Psoas muscle (tissue), 8 donors: ENCODE measurements around the gene EEF2K. TPM values are rescaled to one million over a fixed set of nuclear protein-coding genes. Genes with fewer than 3 reads are reported as not detected.

Source experiments
- ATAC-seq, 4 donors: fragments of 200-7000 bp; cut with Tn5 transposase; one replicate each; pipeline ENCODE4 v1.9.1; 2020; ENCODE audit warnings: moderate library complexity in 3 of 4, mild to moderate bottlenecking in 2 of 4
- DNase-seq, 2 donors: peaks; one replicate each; pipeline ENCODE4 v3.0.0-alpha.2; 2020
- H3K27ac ChIP-seq: fragments of 200-600 bp; one replicate; pipeline ENCODE4 v1.8.0; 2022
- H3K27me3 ChIP-seq, 3 donors: fragments of 200-600 bp in 1 of 3; one replicate each; pipeline versions ENCODE4 v1.6.1 to v1.8.0; 2013 to 2022; ENCODE audit warnings: low read length in 2 of 3, mild to moderate bottlenecking in 2 of 3, moderate library complexity in 1 of 3; ENCODE audit not compliant: insufficient read depth in 3 of 3
- H3K36me3 ChIP-seq, 2 donors: fragments of 200-600 bp in 1 of 2; one replicate each; pipeline versions ENCODE4 v1.6.1 to v1.8.0; 2013 to 2022; ENCODE audit warnings: low read depth in 1 of 2, mild to moderate bottlenecking in 1 of 2, moderate library complexity in 1 of 2; ENCODE audit not compliant: insufficient read depth in 1 of 2
- H3K4me1 ChIP-seq: fragments of 200-600 bp; one replicate; pipeline ENCODE4 v1.8.0; 2022
- H3K4me3 ChIP-seq: fragments of 200-600 bp; one replicate; pipeline ENCODE4 v1.8.0; 2022; ENCODE audit warnings: mild to moderate bottlenecking
- H3K9me3 ChIP-seq: fragments of 200-600 bp; one replicate; pipeline ENCODE4 v1.8.0; 2022
- WGBS, 3 donors: extraction: QIAGEN DNeasy Blood & Tissue Kit; methylation state at CpG; one replicate each; pipeline versions ENCODE4 v1.1.6 to v1.1.7; 2013; 5-methylcytosine and 5-hydroxymethylcytosine counted together
- intact Hi-C, 2 donors: fragments of 100-400 bp; cut with DNase I; formaldehyde crosslinking; loops; one replicate each; pipeline versions ENCODE4 v1.11.0 to v1.14.2; 2022
- polyA plus RNA-seq, 3 donors: library from polyadenylated mRNA; stranded (reverse); fragments of 200-250 nt; gene quantifications; one replicate each; pipeline ENCODE4 v1.2.3, GENCODE V29; 2013
- total RNA-seq, 4 donors: library from RNA; stranded (reverse); fragmentation: NEBNext Ultra II Directional in 2 of 4; extraction: Animal tissue kit (Norgen Biotek cat#: 25700) in 2 of 4; gene quantifications; one replicate each; pipeline versions ENCODE4 v1.2.1 to v1.2.4, GENCODE V29; 2021 to 2023
- TF ChIP-seq, protein P1 (sequence below): fragments of 200-600 bp; IDR thresholded peaks from one replicate; pipeline ENCODE4 v1.8.0; 2022; ENCODE audit warnings: antibody characterized with exemption
- donor health status: healthy with polysubstance abuse.
- donor health status: DM: no; HTN: no; CAD: no; lungs with moderate emphysema.
- donor health status: Bipolar disorder and iron deficiency.
- donor health status: healthy.
- donor health status: DM: yes; HTN: yes; CAD: no.
- donor health status: DM: no; HTN: no; CAD: no.
- donor health status: DM: no; HTN: no; CAD: no.
- donor health status: DM: yes; HTN: yes; CAD: no.

EEF2K gene
- total and polyA plus RNA-seq, 7 donors, result 13.0 to 47.0 (median 29.4) TPM

DNA sequence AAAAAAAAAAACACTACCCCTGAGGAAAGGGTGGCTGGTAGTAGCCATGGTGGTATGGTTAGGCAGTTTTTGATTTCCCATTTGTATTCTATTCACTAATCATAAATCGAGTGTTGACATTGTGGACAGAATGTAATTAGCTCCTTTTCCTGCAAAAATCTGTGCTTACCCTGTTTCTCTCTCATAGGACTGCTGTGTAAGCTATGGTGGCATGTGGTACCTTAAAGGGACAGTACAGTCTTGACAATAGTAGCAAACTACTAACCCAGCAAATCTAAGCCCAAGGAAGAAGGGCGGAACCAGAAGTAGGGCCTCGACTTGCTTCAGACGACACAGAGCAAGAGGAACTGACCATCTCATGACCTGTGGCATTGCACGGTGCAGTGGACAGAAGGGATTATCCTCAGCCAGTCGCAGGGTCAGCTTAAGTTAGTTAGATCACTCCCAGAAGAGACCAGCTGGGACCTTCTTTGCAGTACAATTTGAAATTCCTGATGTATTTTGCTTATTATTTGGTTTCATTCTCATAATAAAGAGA lies 127.4 kb downstream of the EEF2K start:
- TF ChIP-seq, protein P1, sequence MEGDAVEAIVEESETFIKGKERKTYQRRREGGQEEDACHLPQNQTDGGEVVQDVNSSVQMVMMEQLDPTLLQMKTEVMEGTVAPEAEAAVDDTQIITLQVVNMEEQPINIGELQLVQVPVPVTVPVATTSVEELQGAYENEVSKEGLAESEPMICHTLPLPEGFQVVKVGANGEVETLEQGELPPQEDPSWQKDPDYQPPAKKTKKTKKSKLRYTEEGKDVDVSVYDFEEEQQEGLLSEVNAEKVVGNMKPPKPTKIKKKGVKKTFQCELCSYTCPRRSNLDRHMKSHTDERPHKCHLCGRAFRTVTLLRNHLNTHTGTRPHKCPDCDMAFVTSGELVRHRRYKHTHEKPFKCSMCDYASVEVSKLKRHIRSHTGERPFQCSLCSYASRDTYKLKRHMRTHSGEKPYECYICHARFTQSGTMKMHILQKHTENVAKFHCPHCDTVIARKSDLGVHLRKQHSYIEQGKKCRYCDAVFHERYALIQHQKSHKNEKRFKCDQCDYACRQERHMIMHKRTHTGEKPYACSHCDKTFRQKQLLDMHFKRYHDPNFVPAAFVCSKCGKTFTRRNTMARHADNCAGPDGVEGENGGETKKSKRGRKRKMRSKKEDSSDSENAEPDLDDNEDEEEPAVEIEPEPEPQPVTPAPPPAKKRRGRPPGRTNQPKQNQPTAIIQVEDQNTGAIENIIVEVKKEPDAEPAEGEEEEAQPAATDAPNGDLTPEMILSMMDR, result no peak
- Histone ChIP-seq H3K36me3 (peaks cover 20 to 76% of the 10 kb centered on the region in 2 donors), H3K9me3 (peaks cover 11% of the 10 kb centered on the region), H3K27me3 (no peaks in the 10 kb centered on the region), H3K27ac (no peak overlapping the region), H3K4me1 (no peaks in the 10 kb centered on the region), H3K4me3 (no peak overlapping the region)
- WGBS, 3 donors, result 71 to 88% (median 76%) methylated on average over 6 of the region's 6 CpGs
- intact Hi-C loops, result no loop called here
- DNase-seq (no peak), ATAC-seq (peak in 2 of 4 donors; percentile 17 to 34)

- Histone ChIP-seq H3K36me3 (peaks cover 20 to 55% of the 10 kb centered on the region in 2 donors), H3K4me3 (no peak overlapping the region), H3K9me3 (peaks cover 15% of the 10 kb centered on the region), H3K27ac (no peak overlapping the region), H3K27me3 (no peaks in the 10 kb centered on the region), H3K4me1 (no peaks in the 10 kb centered on the region)
- peak in 3 of 4 donors; percentile 9 to 44 (median 27) for ATAC-seq
- 94 to 98% (median 95%) methylated on average over 3 of the region's 3 CpGs for WGBS, 3 donors
- intact Hi-C loops, result no loop called here
- TF ChIP-seq, protein P1, result no peak
- DNase-seq, result no peak
Measured at GRCh38 chr16:22335668-22336246, 129.7 kb downstream of the EEF2K start.

- peaks cover 20 to 48% of the 10 kb centered on the region in 2 donors for H3K36me3 ChIP-seq
- intact Hi-C loops, result no loop called here
- H3K9me3 ChIP-seq, result peaks cover 15% of the 10 kb centered on the region
- TF ChIP-seq, protein P1, result no peak
- H3K27ac ChIP-seq, result no peak overlapping the region
- no peaks in the 10 kb centered on the region for H3K27me3 ChIP-seq
- ATAC-seq (no peak), DNase-seq (no peak)
- no peaks in the 10 kb centered on the region for H3K4me1 ChIP-seq
- H3K4me3 ChIP-seq, result no peak overlapping the region
Measured at GRCh38 chr16:22336581-22336980, 130.5 kb downstream of the EEF2K start.

DNA sequence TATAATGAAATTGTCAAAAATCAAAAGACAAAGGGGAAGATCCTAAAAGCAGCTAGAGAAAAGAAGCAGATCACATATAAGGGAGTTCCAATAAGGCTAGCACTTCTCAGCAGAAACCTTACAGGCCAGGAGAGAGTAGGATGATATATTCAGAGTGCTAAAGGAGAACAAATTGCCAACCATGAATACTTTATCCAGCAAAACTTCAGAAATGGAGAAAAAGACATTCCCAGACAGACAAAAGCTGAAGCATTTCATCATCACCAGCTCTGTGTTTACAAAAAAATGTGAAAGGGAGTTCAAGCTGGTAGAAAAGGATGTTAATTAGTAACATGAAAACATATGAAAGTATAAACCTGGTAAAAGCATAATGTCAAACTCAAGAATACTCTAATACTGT lies 131.0 kb downstream of the EEF2K start:
- Histone ChIP-seq H3K27ac (no peak overlapping the region), H3K9me3 (peaks cover 15% of the 10 kb centered on the region), H3K4me3 (no peak overlapping the region), H3K36me3 (peaks cover 17 to 43% of the 10 kb centered on the region in 2 donors), H3K27me3 (no peaks in the 10 kb centered on the region), H3K4me1 (no peaks in the 10 kb centered on the region)
- DNase-seq, result no peak
- no peak for ATAC-seq
- TF ChIP-seq, protein P1, result no peak
- intact Hi-C loops, result no loop called here
